Thyroid gland (tissue), 4 donors: ENCODE measurements around the gene KCNQ4. TPM values are rescaled to one million over a fixed set of nuclear protein-coding genes. Genes with fewer than 3 reads are reported as not detected.

Experiments used
- DNase-seq, 2 donors: peaks; one replicate each; pipeline ENCODE4 v3.0.0-alpha.2; 2019
- H3K27ac ChIP-seq, 3 donors: fragments of 200-600 bp; sonication (generic); 1 replicate in 2 of 3; 2 replicates in 1 of 3; pipeline ENCODE4 v1.5.1; 2016 to 2019; ENCODE audit warnings: mild to moderate bottlenecking in 1 of 3, moderate library complexity in 1 of 3
- H3K27me3 ChIP-seq: fragments of 200-600 bp; sonication (generic); one replicate; pipeline ENCODE4 v1.5.1; 2019
- H3K36me3 ChIP-seq, 2 donors: fragments of 200-600 bp; sonication (generic); one replicate each; pipeline ENCODE4 v1.5.1; 2016 to 2019
- H3K4me1 ChIP-seq, 2 donors: fragments of 200-600 bp; sonication (generic); one replicate each; pipeline ENCODE4 v1.5.1; 2017 to 2019
- H3K4me3 ChIP-seq, 3 donors: fragments of 200-600 bp; sonication (generic); replicated peaks in 1 of 3; 1 replicate in 2 of 3; 2 replicates in 1 of 3; pipeline ENCODE4 v1.5.1; 2016; ENCODE audit warnings: mild to moderate bottlenecking in 1 of 3
- H3K9me3 ChIP-seq: fragments of 200-600 bp; sonication (generic); one replicate; pipeline ENCODE4 v1.5.1; 2017
- POLR2A ChIP-seq, 2 donors: fragments of 450-650 bp; IDR thresholded peaks; one replicate each; pipeline ENCODE4 v1.6.1; 2017; ENCODE audit warnings: antibody characterized with exemption in 2 of 2, mild to moderate bottlenecking in 2 of 2, moderate library complexity in 1 of 2
- WGBS, 2 donors: methylation state at CpG; one replicate each; pipeline ENCODE4 v1.1.5; 2017; 5-methylcytosine and 5-hydroxymethylcytosine counted together
- intact Hi-C: fragments of 100-400 bp; cut with DNase I; formaldehyde crosslinking; loops from one replicate; pipeline ENCODE4 v1.15.1; 2023
- total RNA-seq, 4 donors: library from RNA; depleted of rRNA; stranded (reverse); fragments of >200 nt; gene quantifications; one replicate each; pipeline ENCODE4 v1.2.3, GENCODE V29; 2016
- TF ChIP-seq, protein P1 (sequence below), 6 experiments: fragments of 200-600 bp in 3 of 6; fragments of 450-650 bp in 3 of 6; sonication (generic) in 3 of 6; IDR thresholded peaks; one replicate each; pipeline ENCODE4 v1.5.1; 2016 to 2019; ENCODE audit warnings: antibody characterized with exemption in 6 of 6, mild to moderate bottlenecking in 2 of 6, inconsistent platforms in 1 of 6, moderate library complexity in 1 of 6

The KCNQ4 gene
- total RNA-seq, 4 donors from 2014 or later = 0.11 to 1.1 (median 0.40) TPM

GRCh38 chr1:40762144-40762923 is 21.3 kb upstream of the KCNQ4 start:
- Histone ChIP-seq H3K27me3 (no peaks in the 10 kb centered on the region), H3K4me3 (no peak overlapping the region), H3K9me3 (no peaks in the 10 kb centered on the region), H3K27ac (no peak overlapping the region), H3K4me1 (no peaks in the 10 kb centered on the region), H3K36me3 (peaks cover 46 to 81% of the 10 kb centered on the region in 2 donors)
- no peak for DNase-seq
- intact Hi-C loops = no loop called here
- WGBS, 2 donors = 86 to 87% methylated on average over 7 of the region's 7 CpGs
- TF ChIP-seq POLR2A (IDR thresholded peaks at IDR 0.05) = no peak
- TF ChIP-seq, protein P1, sequence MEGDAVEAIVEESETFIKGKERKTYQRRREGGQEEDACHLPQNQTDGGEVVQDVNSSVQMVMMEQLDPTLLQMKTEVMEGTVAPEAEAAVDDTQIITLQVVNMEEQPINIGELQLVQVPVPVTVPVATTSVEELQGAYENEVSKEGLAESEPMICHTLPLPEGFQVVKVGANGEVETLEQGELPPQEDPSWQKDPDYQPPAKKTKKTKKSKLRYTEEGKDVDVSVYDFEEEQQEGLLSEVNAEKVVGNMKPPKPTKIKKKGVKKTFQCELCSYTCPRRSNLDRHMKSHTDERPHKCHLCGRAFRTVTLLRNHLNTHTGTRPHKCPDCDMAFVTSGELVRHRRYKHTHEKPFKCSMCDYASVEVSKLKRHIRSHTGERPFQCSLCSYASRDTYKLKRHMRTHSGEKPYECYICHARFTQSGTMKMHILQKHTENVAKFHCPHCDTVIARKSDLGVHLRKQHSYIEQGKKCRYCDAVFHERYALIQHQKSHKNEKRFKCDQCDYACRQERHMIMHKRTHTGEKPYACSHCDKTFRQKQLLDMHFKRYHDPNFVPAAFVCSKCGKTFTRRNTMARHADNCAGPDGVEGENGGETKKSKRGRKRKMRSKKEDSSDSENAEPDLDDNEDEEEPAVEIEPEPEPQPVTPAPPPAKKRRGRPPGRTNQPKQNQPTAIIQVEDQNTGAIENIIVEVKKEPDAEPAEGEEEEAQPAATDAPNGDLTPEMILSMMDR (IDR thresholded peaks at IDR 0.05) = no peak

GRCh38 chr1:40763742-40764532 is 19.6 kb upstream of the KCNQ4 start:
- no peak for TF ChIP-seq POLR2A (IDR thresholded peaks at IDR 0.05)
- TF ChIP-seq, protein P1 (IDR thresholded peaks at IDR 0.05) = no peak
- Histone ChIP-seq H3K4me3 (no peak overlapping the region), H3K4me1 (no peaks in the 10 kb centered on the region), H3K36me3 (peaks cover 34 to 80% of the 10 kb centered on the region in 2 donors), H3K27me3 (no peaks in the 10 kb centered on the region), H3K27ac (no peak overlapping the region), H3K9me3 (no peaks in the 10 kb centered on the region)
- DNase-seq = no peak
- WGBS, 2 donors = 83 to 87% methylated on average over 9 of the region's 9 CpGs
- intact Hi-C loops = no loop called here

GRCh38 chr1:40764981-40765380 is 18.6 kb upstream of the KCNQ4 start:
- intact Hi-C loops = no loop called here
- TF ChIP-seq POLR2A (IDR thresholded peaks at IDR 0.05) = no peak
- TF ChIP-seq, protein P1 (IDR thresholded peaks at IDR 0.05) = no peak
- 49 to 53% methylated on average over 2 of the region's 2 CpGs for whole genome bisulfite sequencing, 2 donors
- no peak overlapping the region for H3K27ac ChIP-seq
- H3K9me3 ChIP-seq = no peaks in the 10 kb centered on the region
- no peak for DNase-seq
- no peaks in the 10 kb centered on the region for H3K27me3 ChIP-seq
- H3K36me3 ChIP-seq = peaks cover 33 to 84% of the 10 kb centered on the region in 2 donors
- H3K4me1 ChIP-seq = no peaks in the 10 kb centered on the region
- no peak overlapping the region for H3K4me3 ChIP-seq

GRCh38 chr1:40766017-40766416 is 17.6 kb upstream of the KCNQ4 start:
- intact Hi-C loops = no loop called here
- 96 to 100% methylated on average over 2 of the region's 2 CpGs for WGBS, 2 donors

More at GRCh38 chr1:40766017-40766416, 17.6 kb upstream of the KCNQ4 start:
- no peaks in the 10 kb centered on the region for H3K4me1 ChIP-seq
- no peaks in the 10 kb centered on the region for H3K27me3 ChIP-seq
- H3K9me3 ChIP-seq = no peaks in the 10 kb centered on the region
- TF ChIP-seq POLR2A (IDR thresholded peaks at IDR 0.05) = no peak
- TF ChIP-seq, protein P1 (IDR thresholded peaks at IDR 0.05) = no peak
- H3K36me3 ChIP-seq = peaks cover 40 to 84% of the 10 kb centered on the region in 2 donors
- H3K4me3 ChIP-seq = no peak overlapping the region
- no peak for DNase-seq
- no peak overlapping the region for H3K27ac ChIP-seq
